ENCODE data around the gene THSD1.
"Not testable (repeated sequence)": the region's sequence is repeated elsewhere in the genome, so short reads cannot be mapped to it uniquely, and the experiment has no call there.

THSD1 gene

GRCh38 chr13:52361225-52361624 lies 44.7 kb downstream of the THSD1 start:
- no peak for DNase-seq

GRCh38 chr13:52359534-52359933 lies 46.4 kb downstream of the THSD1 start:
- no peak for DNase-seq

GRCh38 chr13:52356327-52356726 lies 49.6 kb downstream of the THSD1 start:
- no peak for DNase-seq

GRCh38 chr13:52353193-52353592 lies 52.8 kb downstream of the THSD1 start:
- no peak for DNase-seq

- DNase-seq: no peak
Measured at GRCh38 chr13:52348983-52349780, 56.8 kb downstream of the THSD1 start.

- no peak for DNase-seq
Measured at GRCh38 chr13:52348071-52348470, 57.9 kb downstream of the THSD1 start.

GRCh38 chr13:52345631-52346251 lies 60.2 kb downstream of the THSD1 start:
- no peak for DNase-seq

- DNase-seq: no peak
Measured at GRCh38 chr13:52345048-52345447, 60.9 kb downstream of the THSD1 start.

GRCh38 chr13:52344108-52344507 lies 61.9 kb downstream of the THSD1 start:
- no peak for DNase-seq

GRCh38 chr13:52342203-52342602 lies 63.8 kb downstream of the THSD1 start:
- DNase-seq: not testable (repeated sequence)

GRCh38 chr13:52337828-52338455 lies 68.0 kb downstream of the THSD1 start:
- DNase-seq: not testable (repeated sequence)

GRCh38 chr13:52334107-52334506 lies 71.9 kb downstream of the THSD1 start:
- not testable (repeated sequence) for DNase-seq

- DNase-seq: not testable (repeated sequence)
Measured at GRCh38 chr13:52331844-52332243, 74.1 kb downstream of the THSD1 start.

Data from anterior cingulate cortex (tissue), 58 donors.